Panc1 (cell line): ENCODE results near the gene SCO2.

ENCODE experiments used
- TCF7L2 ChIP-seq: IDR thresholded peaks from 2 replicates; pipeline ENCODE4 v1.6.1; 2011; ENCODE audit warnings: mild to moderate bottlenecking, low read depth, low read length, inconsistent platforms
- TF ChIP-seq, protein P1 (sequence below): fragments of 450-650 bp; IDR thresholded peaks from 2 replicates; pipeline ENCODE4 v1.5.1; 2017; ENCODE audit warnings: mild to moderate bottlenecking

DNA sequence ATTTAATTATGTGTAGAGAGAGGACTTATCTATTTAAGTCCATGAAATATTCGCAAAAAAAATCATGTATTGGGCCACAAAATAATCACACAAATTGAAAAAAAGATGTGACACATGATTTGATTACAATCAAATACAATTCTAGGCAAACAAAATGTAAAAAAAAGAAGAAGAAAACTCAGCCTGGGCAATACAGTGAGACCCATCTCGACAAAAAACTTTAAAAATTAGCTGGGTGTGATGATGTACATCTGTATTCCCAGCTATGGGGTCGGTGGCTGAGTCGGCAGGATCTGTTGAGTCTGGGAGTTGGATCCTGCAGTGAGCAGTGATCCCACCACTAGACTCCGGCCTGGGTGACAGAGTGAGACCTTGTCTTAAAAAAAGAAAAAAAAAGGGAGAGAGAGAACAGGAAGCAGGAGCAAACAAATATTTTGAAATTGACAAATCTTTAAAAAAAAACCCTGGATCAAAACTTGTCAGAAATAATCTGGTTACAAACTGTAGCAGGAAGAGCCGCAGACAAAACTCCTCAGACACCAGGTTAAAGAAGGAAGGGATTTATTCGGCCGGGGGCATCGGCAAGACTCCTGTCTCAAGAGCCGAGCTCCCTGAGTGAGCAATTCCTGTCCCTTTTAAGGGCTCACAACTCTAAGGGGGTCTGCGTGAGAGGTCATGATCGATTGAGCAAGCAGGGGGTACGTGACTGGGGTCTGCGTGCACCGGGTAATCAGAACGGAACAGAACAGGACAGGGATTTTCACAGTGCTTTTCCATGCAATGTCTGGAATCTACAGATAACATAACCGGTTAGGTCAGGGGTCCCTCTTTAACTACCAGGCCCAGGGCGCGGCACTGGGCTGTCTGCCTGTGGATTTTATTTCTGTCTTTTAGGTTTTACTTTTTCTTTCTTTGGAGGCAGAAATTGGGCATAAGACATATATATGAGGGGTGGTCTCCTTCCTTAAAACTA is 7.7 kb upstream of the SCO2 start:
- TF ChIP-seq, protein P1, sequence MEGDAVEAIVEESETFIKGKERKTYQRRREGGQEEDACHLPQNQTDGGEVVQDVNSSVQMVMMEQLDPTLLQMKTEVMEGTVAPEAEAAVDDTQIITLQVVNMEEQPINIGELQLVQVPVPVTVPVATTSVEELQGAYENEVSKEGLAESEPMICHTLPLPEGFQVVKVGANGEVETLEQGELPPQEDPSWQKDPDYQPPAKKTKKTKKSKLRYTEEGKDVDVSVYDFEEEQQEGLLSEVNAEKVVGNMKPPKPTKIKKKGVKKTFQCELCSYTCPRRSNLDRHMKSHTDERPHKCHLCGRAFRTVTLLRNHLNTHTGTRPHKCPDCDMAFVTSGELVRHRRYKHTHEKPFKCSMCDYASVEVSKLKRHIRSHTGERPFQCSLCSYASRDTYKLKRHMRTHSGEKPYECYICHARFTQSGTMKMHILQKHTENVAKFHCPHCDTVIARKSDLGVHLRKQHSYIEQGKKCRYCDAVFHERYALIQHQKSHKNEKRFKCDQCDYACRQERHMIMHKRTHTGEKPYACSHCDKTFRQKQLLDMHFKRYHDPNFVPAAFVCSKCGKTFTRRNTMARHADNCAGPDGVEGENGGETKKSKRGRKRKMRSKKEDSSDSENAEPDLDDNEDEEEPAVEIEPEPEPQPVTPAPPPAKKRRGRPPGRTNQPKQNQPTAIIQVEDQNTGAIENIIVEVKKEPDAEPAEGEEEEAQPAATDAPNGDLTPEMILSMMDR = no peak
- no peak for TF ChIP-seq TCF7L2
